B cell (primary cell): Measurements from ENCODE around the gene ADGRD1. TPM values are rescaled to one million over a fixed set of nuclear protein-coding genes. Genes with fewer than 3 reads are reported as not detected.

Experiments used
- ATAC-seq: fragments of 200-7000 bp; cut with Tn5 transposase; one replicate; pipeline ENCODE4 v1.10.0; 2021; ENCODE audit warnings: low read depth, mild to moderate bottlenecking, moderate number of reproducible peaks, moderate library complexity
- CTCF ChIA-PET: fragments of 350-600 bp; sonication (Branson Sonifier 250); formaldehyde crosslinking; loops from one replicate; lab custom pipeline; 2021; ENCODE audit warnings: antibody characterized with exemption, inconsistent platforms; lab: Charles Lee
- POLR2A ChIA-PET: fragments of 350-600 bp; sonication (Branson Sonifier 250); formaldehyde crosslinking; loops from one replicate; lab custom pipeline; 2021; ENCODE audit warnings: antibody characterized with exemption; lab: Charles Lee
- DNase-seq: peaks from one replicate; pipeline ENCODE4 v3.0.0; 2013
- H2AFZ ChIP-seq: 2 replicates; pipeline ENCODE4 v1.6.1; 2012; ENCODE audit warnings: mild to moderate bottlenecking, low read depth, low read length; ENCODE audit not compliant: insufficient read depth, poor library complexity, severe bottlenecking
- H3K27ac ChIP-seq, 2 donors: 1 replicate in 1 of 2; 2 replicates in 1 of 2; pipeline ENCODE4 v1.5.1; 2012 to 2013; ENCODE audit warnings: low read length in 2 of 2, mild to moderate bottlenecking in 2 of 2, moderate library complexity in 1 of 2
- H3K27me3 ChIP-seq, 4 experiments: fragments of 200-600 bp in 1 of 4; sonication (generic) in 1 of 4; replicated peaks in 1 of 4; 1 replicate in 2 of 4; 2 replicates in 2 of 4; pipeline versions ENCODE4 v1.6.1 to v1.7.0; 2013 to 2016; ENCODE audit warnings: low read length in 3 of 4, mild to moderate bottlenecking in 2 of 4, mixed read lengths in 1 of 4, moderate library complexity in 1 of 4; ENCODE audit not compliant: insufficient read depth in 4 of 4, control insufficient read depth in 3 of 4; ENCODE audit errors: control extremely low read depth in 1 of 4
- H3K36me3 ChIP-seq, 2 experiments: replicated peaks in 1 of 2; 1 replicate in 1 of 2; 2 replicates in 1 of 2; pipeline versions ENCODE4 v1.6.1 to v1.7.1; 2013; ENCODE audit warnings: low read length in 1 of 2; ENCODE audit not compliant: insufficient read depth in 2 of 2, control insufficient read depth in 1 of 2; ENCODE audit errors: control extremely low read depth in 1 of 2, extremely low read depth in 1 of 2
- H3K4me1 ChIP-seq, 2 donors: fragments of 200-600 bp in 1 of 2; sonication (generic) in 1 of 2; 1 replicate in 1 of 2; 2 replicates in 1 of 2; pipeline versions ENCODE4 v1.5.1 to v1.6.1; 2013 to 2017; ENCODE audit warnings: low read length in 2 of 2; ENCODE audit not compliant: control insufficient read depth in 2 of 2, insufficient read depth in 2 of 2
- H3K4me2 ChIP-seq: replicated peaks from 2 replicates; pipeline ENCODE3; 2012; ENCODE audit warnings: mild to moderate bottlenecking, low read depth, low read length; ENCODE audit not compliant: poor library complexity, severe bottlenecking
- H3K4me3 ChIP-seq, 5 experiments: fragments of 200-600 bp in 1 of 5; sonication (generic) in 1 of 5; 1 replicate in 3 of 5; 2 replicates in 2 of 5; pipeline versions ENCODE4 v1.5.1 to v1.7.0; 2011 to 2016; ENCODE audit warnings: low read length in 4 of 5, mild to moderate bottlenecking in 4 of 5, low read depth in 2 of 5, control low read depth in 1 of 5, moderate library complexity in 1 of 5; ENCODE audit not compliant: insufficient read depth in 1 of 5; ENCODE audit errors: control extremely low read depth in 1 of 5, extremely low read depth in 1 of 5
- H3K79me2 ChIP-seq: fragments of 200-600 bp; sonication (generic); one replicate; pipeline ENCODE4 v1.6.0; 2016; ENCODE audit warnings: low read length; ENCODE audit not compliant: control insufficient read depth, insufficient read depth
- H3K9ac ChIP-seq: fragments of 200-600 bp; sonication (generic); 2 replicates; pipeline ENCODE4 v1.6.1; 2017; ENCODE audit warnings: mild to moderate bottlenecking, low read length, moderate library complexity
- H3K9me3 ChIP-seq, 3 donors: one replicate each; pipeline versions ENCODE4 v1.6.1 to v1.7.1; 2013; ENCODE audit warnings: low read length in 2 of 3; ENCODE audit not compliant: control insufficient read depth in 2 of 3, insufficient read depth in 1 of 3; ENCODE audit errors: control extremely low read depth in 1 of 3
- H4K20me1 ChIP-seq: 2 replicates; pipeline ENCODE4 v1.6.0; 2012; ENCODE audit warnings: mild to moderate bottlenecking, low read length; ENCODE audit not compliant: insufficient read depth, control insufficient read depth, poor library complexity, severe bottlenecking
- H3K27ac Mint-ChIP-seq: one replicate; pipeline ENCODE4 v1.8.0; 2021; ENCODE audit warnings: mixed read lengths
- H3K27me3 Mint-ChIP-seq: one replicate; pipeline ENCODE4 v1.8.0; 2021; ENCODE audit warnings: mixed read lengths
- H3K4me1 Mint-ChIP-seq: one replicate; pipeline ENCODE4 v1.8.0; 2021; ENCODE audit warnings: mixed read lengths
- H3K4me3 Mint-ChIP-seq: one replicate; pipeline ENCODE4 v1.8.0; 2021; ENCODE audit warnings: mixed read lengths
- H3K9me3 Mint-ChIP-seq: one replicate; pipeline ENCODE4 v1.8.0; 2022; ENCODE audit warnings: mixed read lengths; ENCODE audit not compliant: insufficient read depth
- CTCF ChIP-seq: fragments of 200-600 bp; IDR thresholded peaks from one replicate; pipeline ENCODE4 v1.8.0; 2022; ENCODE audit warnings: antibody characterized with exemption, mild to moderate bottlenecking
- EZH2 ChIP-seq: IDR thresholded peaks from 2 replicates; pipeline ENCODE4 v1.6.1; 2012; ENCODE audit warnings: borderline replicate concordance, low read depth, mild to moderate bottlenecking, moderate library complexity, low read length; ENCODE audit not compliant: insufficient read depth, poor library complexity, severe bottlenecking
- WGBS: methylation state at CpG from one replicate; pipeline ENCODE4 v1.1.5; 2013; ENCODE audit warnings: missing lambda C conversion rate; ENCODE audit not compliant: insufficient coverage; 5-methylcytosine and 5-hydroxymethylcytosine counted together
- intact Hi-C: fragments of 100-400 bp; cut with micrococcal nuclease; formaldehyde crosslinking; loops from one replicate; pipeline ENCODE4 v1.10.0; 2022
- polyA plus RNA-seq: library from polyadenylated mRNA; depleted of rRNA; stranded (reverse); fragments of >200 nt; gene quantifications from 2 replicates; pipeline ENCODE4 v1.2.3, GENCODE V29; 2012
- total RNA-seq, 2 donors: library from RNA; stranded (reverse); fragments of 120-200 nt in 1 of 2; gene quantifications; 1 replicate in 1 of 2; 2 replicates in 1 of 2; pipeline versions ENCODE4 v1.2.3 to v1.2.4, GENCODE V29; 2013 to 2022

The ADGRD1 gene
- total and polyA plus RNA-seq, 2 donors (not counting 1 experiment from before 2014, with no cell fraction given) = 1.1 to 2.2 TPM

GRCh38 chr12:131055093-131055465 is 101.4 kb downstream of the ADGRD1 start:
- DNase-seq = no peak
- Mint-ChIP-seq H3K27me3 (peaks cover 30% of the 10 kb centered on the region), H3K4me1 (no peaks in the 10 kb centered on the region), H3K9me3 (no peaks in the 10 kb centered on the region), H3K27ac (no peak overlapping the region), H3K4me3 (no peak overlapping the region)
- no peak overlapping the region for H3K4me3 ChIP-seq
- H3K4me2 ChIP-seq = no peak overlapping the region
- intact Hi-C loops = no loop called here
- 75% methylated on average over 5 of the region's 9 CpGs for WGBS
- no peaks in the 10 kb centered on the region for H3K79me2 ChIP-seq
- H3K9me3 ChIP-seq = no peaks in the 10 kb centered on the region
- no peaks in the 10 kb centered on the region for H3K36me3 ChIP-seq
- H3K27me3 ChIP-seq = no peaks in the 10 kb centered on the region
- H3K27ac ChIP-seq = no peak overlapping the region
- H3K4me1 ChIP-seq = no peaks in the 10 kb centered on the region
- H2AFZ ChIP-seq = no peak overlapping the region
- POLR2A ChIA-PET = no interaction called here
- no peak for TF ChIP-seq EZH2
- no peak for TF ChIP-seq CTCF
- no peaks in the 10 kb centered on the region for H4K20me1 ChIP-seq
- no peak for ATAC-seq
- CTCF ChIA-PET = no interaction called here
- H3K9ac ChIP-seq = no peak overlapping the region

GRCh38 chr12:131055596-131056233 is 102.0 kb downstream of the ADGRD1 start:
- no peak for DNase-seq
- ChIA-PET POLR2A (no interaction called here), CTCF (no interaction called here)
- Histone ChIP-seq H3K9me3 (no peaks in the 10 kb centered on the region), H3K27me3 (no peaks in the 10 kb centered on the region), H4K20me1 (no peaks in the 10 kb centered on the region), H3K79me2 (no peaks in the 10 kb centered on the region), H2AFZ (no peak overlapping the region), H3K27ac (no peak overlapping the region), H3K4me3 (no peak overlapping the region), H3K4me2 (no peak overlapping the region), H3K4me1 (no peaks in the 10 kb centered on the region), H3K36me3 (no peaks in the 10 kb centered on the region), H3K9ac (no peak overlapping the region)
- no peak for ATAC-seq
- no peaks in the 10 kb centered on the region for H3K9me3 Mint-ChIP-seq
- WGBS = 30% methylated on average over 6 of the region's 7 CpGs
- no peak overlapping the region for H3K4me3 Mint-ChIP-seq
- no peak overlapping the region for H3K27ac Mint-ChIP-seq
- H3K27me3 Mint-ChIP-seq = peaks cover 30% of the 10 kb centered on the region
- TF ChIP-seq EZH2 (no peak), CTCF (no peak)
- intact Hi-C loops = no loop called here
- H3K4me1 Mint-ChIP-seq = no peaks in the 10 kb centered on the region
